Ammon's horn (tissue), 1 donor: ENCODE results near the gene MPND.
A peak's percentile ranks its signal among the peaks of the same experiment; 100 is the strongest.

Source experiments
- DNase-seq: peaks from one replicate; pipeline ENCODE4 v3.0.0-alpha.2; 2016; ENCODE audit warnings: low spot score

MPND gene

GRCh38 chr19:4343370-4344307 lies at the start of gene MPND:
TSS of gene MPND (plus strand) at chr19:4343562. CDS start at chr19:4343594, 32 bp downstream.
- peak; percentile 95 for DNase-seq

- no peak for DNase-seq
Measured at GRCh38 chr19:4294389-4294788, 49.0 kb upstream of the MPND start.

- DNase-seq, result peak; percentile 85
Measured at GRCh38 chr19:4295972-4296771, 47.2 kb upstream of the MPND start.

GRCh38 chr19:4297901-4298809 lies 45.2 kb upstream of the MPND start:
- no peak for DNase-seq

GRCh38 chr19:4298810-4299550 lies 44.4 kb upstream of the MPND start:
- DNase-seq, result no peak

- DNase-seq, result no peak
Measured at GRCh38 chr19:4300589-4300988, 42.8 kb upstream of the MPND start.

- no peak for DNase-seq
Measured at GRCh38 chr19:4301590-4302242, 41.6 kb upstream of the MPND start.

GRCh38 chr19:4302243-4302640 lies 41.1 kb upstream of the MPND start, which contains the start of gene TMIGD2:
TSS of gene TMIGD2 (minus strand) at chr19:4302389. CDS start at chr19:4302385, 4 bp downstream.
- DNase-seq, result no peak

GRCh38 chr19:4303819-4304537 lies 39.4 kb upstream of the MPND start:
- no peak for DNase-seq

GRCh38 chr19:4304538-4305256 lies 38.7 kb upstream of the MPND start, which contains the start of gene FSD1:
TSS of gene FSD1 (plus strand) at chr19:4304598. CDS start at chr19:4304747, 149 bp downstream.
- DNase-seq, result peak; percentile 29

- no peak for DNase-seq
Measured at GRCh38 chr19:4305257-4305612, 38.1 kb upstream of the MPND start.

- DNase-seq, result no peak
Measured at GRCh38 chr19:4305659-4306058, 37.7 kb upstream of the MPND start.

GRCh38 chr19:4310247-4311121 lies 32.9 kb upstream of the MPND start:
- DNase-seq, result no peak

- DNase-seq, result no peak
Measured at GRCh38 chr19:4313847-4314490, 29.4 kb upstream of the MPND start.

GRCh38 chr19:4316956-4317355 lies 26.4 kb upstream of the MPND start:
- no peak for DNase-seq

GRCh38 chr19:4318460-4318859 lies 24.9 kb upstream of the MPND start:
- DNase-seq, result no peak

- DNase-seq, result no peak
Measured at GRCh38 chr19:4319067-4319718, 24.2 kb upstream of the MPND start.
